Transverse colon (tissue), 4 donors: ENCODE data around the gene KCNAB2. TPM values are rescaled to one million over a fixed set of nuclear protein-coding genes. Genes with fewer than 3 reads are reported as not detected.

ENCODE experiments used
- DNase-seq: peaks from one replicate; pipeline ENCODE4 v3.0.0-alpha.2; 2019
- H3K27ac ChIP-seq, 4 donors: fragments of 200-600 bp; sonication (generic); 2 replicates each; pipeline ENCODE4 v1.5.1; 2016 to 2018; ENCODE audit warnings: inconsistent platforms in 4 of 4
- H3K27me3 ChIP-seq: fragments of 200-600 bp; sonication (generic); 2 replicates; pipeline ENCODE4 v1.5.1; 2017; ENCODE audit warnings: inconsistent platforms
- H3K36me3 ChIP-seq, 4 donors: fragments of 200-600 bp; sonication (generic); 2 replicates each; pipeline ENCODE4 v1.5.1; 2017 to 2019; ENCODE audit warnings: inconsistent platforms in 4 of 4
- H3K4me1 ChIP-seq, 4 donors: fragments of 200-600 bp; sonication (generic); 2 replicates each; pipeline ENCODE4 v1.5.1; 2017 to 2020; ENCODE audit warnings: inconsistent platforms in 4 of 4
- H3K4me3 ChIP-seq, 4 donors: fragments of 200-600 bp; sonication (generic); 1 replicate in 1 of 4; 2 replicates in 3 of 4; pipeline versions ENCODE4 v1.5.1 to v1.6.1; 2017 to 2019; ENCODE audit warnings: inconsistent platforms in 4 of 4
- H3K9me3 ChIP-seq, 2 donors: fragments of 200-600 bp; sonication (generic); 2 replicates each; pipeline ENCODE4 v1.5.1; 2017 to 2019; ENCODE audit warnings: inconsistent platforms in 2 of 2
- EP300 ChIP-seq: sonication (generic); formaldehyde crosslinking; IDR thresholded peaks from one replicate; pipeline ENCODE4 v1.6.1; 2017; ENCODE audit warnings: antibody characterized with exemption, low read depth
- POLR2A ChIP-seq: fragments of 450-650 bp; IDR thresholded peaks from one replicate; pipeline ENCODE4 v1.6.1; 2016; ENCODE audit warnings: antibody characterized with exemption, mild to moderate bottlenecking, moderate library complexity
- POLR2AphosphoS5 ChIP-seq, 3 donors: sonication (generic); formaldehyde crosslinking; IDR thresholded peaks; one replicate each; pipeline ENCODE4 v1.6.1; 2016; ENCODE audit warnings: antibody characterized with exemption in 3 of 3
- WGBS, 2 donors: methylation state at CpG; one replicate each; pipeline ENCODE4 v1.1.5; 2018; ENCODE audit warnings: low coverage in 1 of 2; 5-methylcytosine and 5-hydroxymethylcytosine counted together
- in situ Hi-C, 4 donors: fragments of 200-750 bp; cut with MboI; loops; one replicate each; pipeline versions ENCODE4 v1.15.0 to v1.15.1; 2017; ENCODE audit warnings: low sequenced_read_pairs in 3 of 4, low pct_ligation_motif_present in 1 of 4, low pct_unique_long_range_greater_than_20kb in 1 of 4
- intact Hi-C: fragments of 100-400 bp; cut with DNase I; formaldehyde crosslinking; loops from one replicate; pipeline ENCODE4 v1.15.1; 2023; ENCODE audit warnings: low total_unique reads
- total RNA-seq, 4 donors: library from RNA; depleted of rRNA; stranded (reverse); fragments of >200 nt; gene quantifications; one replicate each; pipeline ENCODE4 v1.1.0, GENCODE V29; 2016
- TF ChIP-seq, protein P1 (sequence below), 5 experiments: fragments of 200-600 bp in 3 of 5; fragments of 450-650 bp in 2 of 5; sonication (generic) in 3 of 5; IDR thresholded peaks; 1 replicate in 2 of 5; 2 replicates in 3 of 5; pipeline ENCODE4 v1.5.1; 2016 to 2017; ENCODE audit warnings: antibody characterized with exemption in 5 of 5, inconsistent platforms in 3 of 5, mild to moderate bottlenecking in 2 of 5, moderate library complexity in 1 of 5

Gene KCNAB2
- total RNA-seq, 4 donors from 2014 or later, result 1.00 to 25.4 (median 7.9) TPM

DNA sequence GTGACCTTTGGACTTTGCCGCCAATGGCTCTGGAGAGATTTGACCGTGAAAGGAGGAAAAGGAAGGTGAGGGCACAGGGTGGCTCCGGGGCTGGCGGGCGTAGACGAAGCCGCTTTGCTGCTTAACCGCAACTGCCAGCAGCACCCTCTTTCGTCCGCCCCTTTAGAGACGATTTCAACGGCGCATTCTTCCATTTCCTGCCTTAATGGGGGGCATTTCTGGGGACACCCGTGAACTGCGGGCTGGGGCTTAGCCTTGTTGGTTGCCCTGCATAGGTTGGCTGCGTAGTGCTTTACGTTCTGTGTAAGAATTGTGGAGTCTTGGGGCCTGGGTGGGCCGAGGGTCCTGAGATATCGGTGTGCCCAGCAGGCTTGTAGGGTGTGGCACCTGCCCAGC is 46.8 kb upstream of the KCNAB2 start:
- H3K4me1 ChIP-seq, result no peaks in the 10 kb centered on the region
- 91% methylated on average over 19 of the region's 19 CpGs; no CpG with 5 or more reads in 1 of the 2 donors for WGBS, 2 donors
- in situ Hi-C loops, result no loop called here
- H3K27me3 ChIP-seq, result peaks cover 6% of the 10 kb centered on the region
- H3K9me3 ChIP-seq, result no peaks in the 10 kb centered on the region
- H3K27ac ChIP-seq, result no peak overlapping the region
- intact Hi-C loops, result no loop called here
- no peaks in the 10 kb centered on the region for H3K36me3 ChIP-seq
- H3K4me3 ChIP-seq, result no peak overlapping the region
- DNase-seq, result no peak
- no peak for TF ChIP-seq EP300
- TF ChIP-seq, protein P1, sequence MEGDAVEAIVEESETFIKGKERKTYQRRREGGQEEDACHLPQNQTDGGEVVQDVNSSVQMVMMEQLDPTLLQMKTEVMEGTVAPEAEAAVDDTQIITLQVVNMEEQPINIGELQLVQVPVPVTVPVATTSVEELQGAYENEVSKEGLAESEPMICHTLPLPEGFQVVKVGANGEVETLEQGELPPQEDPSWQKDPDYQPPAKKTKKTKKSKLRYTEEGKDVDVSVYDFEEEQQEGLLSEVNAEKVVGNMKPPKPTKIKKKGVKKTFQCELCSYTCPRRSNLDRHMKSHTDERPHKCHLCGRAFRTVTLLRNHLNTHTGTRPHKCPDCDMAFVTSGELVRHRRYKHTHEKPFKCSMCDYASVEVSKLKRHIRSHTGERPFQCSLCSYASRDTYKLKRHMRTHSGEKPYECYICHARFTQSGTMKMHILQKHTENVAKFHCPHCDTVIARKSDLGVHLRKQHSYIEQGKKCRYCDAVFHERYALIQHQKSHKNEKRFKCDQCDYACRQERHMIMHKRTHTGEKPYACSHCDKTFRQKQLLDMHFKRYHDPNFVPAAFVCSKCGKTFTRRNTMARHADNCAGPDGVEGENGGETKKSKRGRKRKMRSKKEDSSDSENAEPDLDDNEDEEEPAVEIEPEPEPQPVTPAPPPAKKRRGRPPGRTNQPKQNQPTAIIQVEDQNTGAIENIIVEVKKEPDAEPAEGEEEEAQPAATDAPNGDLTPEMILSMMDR (IDR thresholded peaks at IDR 0.05), result no peak
- TF ChIP-seq POLR2AphosphoS5 (IDR thresholded peaks at IDR 0.05), result no peak

DNA sequence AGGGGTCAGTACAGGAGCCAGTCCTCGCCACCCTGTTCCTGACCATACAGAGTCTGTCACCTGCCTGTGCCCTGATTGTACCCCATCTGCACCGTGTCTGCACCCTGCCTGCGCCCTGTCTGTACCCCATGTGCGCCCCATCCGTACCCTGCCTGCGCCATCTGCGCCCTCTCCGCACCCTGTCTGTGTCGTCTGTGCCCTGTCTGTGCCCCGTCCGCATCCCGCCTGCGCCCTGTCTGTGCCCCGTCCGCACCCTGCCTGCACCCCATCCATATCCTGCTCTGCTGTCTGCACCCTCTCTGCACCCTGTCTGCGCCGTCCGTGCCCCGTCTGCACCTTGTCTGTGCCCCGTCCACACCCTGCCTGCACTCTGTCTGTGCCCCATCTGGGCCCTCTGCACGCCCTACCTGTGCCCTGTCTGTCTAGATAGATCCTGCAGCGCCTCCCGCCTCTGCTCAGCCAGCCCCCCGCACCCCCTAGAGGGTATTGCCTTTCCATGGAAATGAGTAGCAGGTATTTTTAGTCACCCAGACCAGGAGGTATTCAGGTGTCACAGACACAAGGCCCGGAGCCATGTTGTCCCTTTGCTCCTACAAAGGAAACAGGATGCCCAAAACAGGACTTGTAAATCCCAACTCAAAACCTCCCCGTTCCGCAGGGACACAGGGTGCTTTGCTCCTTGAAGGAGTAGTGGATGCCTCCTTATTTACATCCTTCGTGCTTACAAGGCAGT is 45.8 kb upstream of the KCNAB2 start:
- no peaks in the 10 kb centered on the region for H3K9me3 ChIP-seq
- 90% methylated on average over 28 of the region's 28 CpGs; no CpG with 5 or more reads in 1 of the 2 donors for WGBS, 2 donors
- TF ChIP-seq POLR2AphosphoS5 (IDR thresholded peaks at IDR 0.05), result no peak
- TF ChIP-seq, protein P1 (IDR thresholded peaks at IDR 0.05), result no peak
- H3K4me1 ChIP-seq, result no peaks in the 10 kb centered on the region
- no peaks in the 10 kb centered on the region for H3K36me3 ChIP-seq
- H3K4me3 ChIP-seq, result no peak overlapping the region
- in situ Hi-C loops (no loop called here), intact Hi-C loops (no loop called here)
- peaks cover 3% of the 10 kb centered on the region for H3K27me3 ChIP-seq
- no peak for DNase-seq
- no peak overlapping the region for H3K27ac ChIP-seq

DNA sequence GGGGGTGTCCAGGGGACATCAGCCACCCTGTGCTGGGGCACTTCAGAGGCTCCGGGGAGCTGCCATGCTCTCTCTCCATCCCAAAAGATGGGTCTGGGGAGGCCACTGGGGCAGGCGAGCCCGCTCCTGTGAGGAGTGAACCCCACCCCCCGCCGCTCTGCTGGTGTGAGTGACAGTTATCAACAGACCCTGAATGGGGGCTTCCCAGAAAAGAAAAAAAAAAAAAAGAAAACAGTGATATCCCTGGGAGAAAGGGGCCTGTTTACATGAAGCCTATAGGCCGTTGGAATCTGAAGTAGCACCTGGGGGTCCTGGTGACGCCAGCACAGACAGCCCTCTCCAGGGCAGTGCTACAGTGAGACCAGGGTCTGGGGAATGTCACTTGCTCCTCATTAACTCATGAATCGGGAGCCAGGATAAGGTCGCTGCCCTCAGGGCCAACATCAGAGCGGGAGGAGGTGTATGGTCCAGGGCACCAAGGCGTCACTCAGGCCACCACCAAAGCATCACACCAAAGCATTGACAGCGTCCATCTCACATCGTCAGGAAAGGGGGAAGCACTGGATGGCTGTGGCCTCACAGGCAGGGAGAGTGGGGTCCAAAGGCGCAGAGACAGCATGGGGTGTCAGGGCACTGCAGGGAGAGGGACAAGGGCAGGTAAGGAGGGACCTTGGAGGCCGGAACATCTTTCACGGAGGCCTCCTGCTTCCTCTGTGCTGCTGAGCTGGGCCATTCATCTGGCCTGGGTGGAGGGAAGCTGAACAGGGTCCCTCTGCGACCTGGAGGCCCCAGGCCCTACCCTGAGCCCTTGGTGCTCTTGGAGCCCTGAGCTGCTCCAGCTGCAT is 45.0 kb upstream of the KCNAB2 start:
- H3K4me1 ChIP-seq, result no peaks in the 10 kb centered on the region
- 92% methylated on average over 17 of the region's 17 CpGs; no CpG with 5 or more reads in 1 of the 2 donors for WGBS, 2 donors
- TF ChIP-seq, protein P1 (IDR thresholded peaks at IDR 0.05), result no peak
- no peak for TF ChIP-seq POLR2AphosphoS5 (IDR thresholded peaks at IDR 0.05)
- no peak for TF ChIP-seq EP300
- no peaks in the 10 kb centered on the region for H3K36me3 ChIP-seq
- in situ Hi-C loops, result no loop called here
- H3K9me3 ChIP-seq, result no peaks in the 10 kb centered on the region
- intact Hi-C loops, result no loop called here
- peaks cover 3% of the 10 kb centered on the region for H3K27me3 ChIP-seq
- no peak for DNase-seq
- H3K27ac ChIP-seq, result no peak overlapping the region
- H3K4me3 ChIP-seq, result no peak overlapping the region

DNA sequence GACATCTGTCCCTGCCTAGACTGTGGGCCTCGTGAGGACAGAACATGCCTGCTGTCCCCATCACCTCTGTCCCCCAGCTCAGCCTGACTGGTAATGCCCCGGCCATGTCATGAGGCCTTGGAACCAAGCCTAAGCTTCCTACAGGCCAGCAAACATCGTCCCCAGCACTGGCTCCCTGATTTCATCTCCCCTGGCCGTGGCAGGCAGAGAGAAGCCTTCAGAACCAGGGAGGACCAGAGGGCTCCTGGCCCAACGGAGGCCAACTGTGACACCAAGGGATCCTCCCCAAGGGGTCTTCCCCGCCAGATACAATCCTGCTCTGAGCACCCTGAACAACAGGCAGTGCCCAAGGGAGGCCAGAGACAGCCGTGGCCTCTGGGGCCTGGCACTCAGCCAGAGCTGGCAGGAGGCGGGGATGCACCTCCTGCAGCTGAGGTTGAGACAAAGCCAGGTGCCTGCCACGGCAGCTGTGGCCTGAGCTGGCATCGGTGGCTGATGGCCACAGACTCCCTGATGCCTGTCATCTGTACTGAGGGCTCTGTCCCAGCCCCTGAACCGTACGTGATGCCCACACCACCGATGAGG is 43.6 kb upstream of the KCNAB2 start:
- no peak overlapping the region for H3K27ac ChIP-seq
- H3K4me3 ChIP-seq, result no peak overlapping the region
- 58% methylated on average over 11 of the region's 13 CpGs; no CpG with 5 or more reads in 1 of the 2 donors for WGBS, 2 donors
- intact Hi-C loops, result no loop called here
- TF ChIP-seq EP300 (no peak), POLR2AphosphoS5 (IDR thresholded peaks at IDR 0.05) (no peak), POLR2A (no peak)
- TF ChIP-seq, protein P1 (IDR thresholded peaks at IDR 0.05), result no peak
- no peaks in the 10 kb centered on the region for H3K4me1 ChIP-seq
- H3K9me3 ChIP-seq, result no peaks in the 10 kb centered on the region
- DNase-seq, result no peak
- in situ Hi-C loops, result no loop called here
- H3K36me3 ChIP-seq, result no peaks in the 10 kb centered on the region
- peaks cover 3% of the 10 kb centered on the region for H3K27me3 ChIP-seq
